T-helper 1 cell treated with Interleukin-12 subunit alpha and Interleukin-12 subunit beta and Interleukin-4 antibody, amounts not matched to agents 30 ng/mL and 1 ng/mL, for 36 hours (primary cell): ENCODE results near the gene CRYGN. TPM values are rescaled to one million over a fixed set of nuclear protein-coding genes. Genes with fewer than 3 reads are reported as not detected.

Experiments used
- intact Hi-C: fragments of 100-400 bp; cut with micrococcal nuclease; formaldehyde crosslinking; loops from one replicate; pipeline ENCODE4 v1.15.1; 2024
- total RNA-seq: library from RNA; stranded (reverse); gene quantifications from 2 replicates; pipeline ENCODE4 v1.2.3, GENCODE V29; 2022

Gene CRYGN
- total RNA-seq, result not detected in 2 replicates

GRCh38 chr7:151439855-151440798 lies at the start of gene CRYGN:
TSS of gene CRYGN (minus strand) at chr7:151440141. CDS start at chr7:151439917, 224 bp downstream.
- intact Hi-C loops, result no loop called here

- intact Hi-C loops, result no loop called here
Observed at GRCh38 chr7:151489498-151489897, 49.6 kb upstream of the CRYGN start.

GRCh38 chr7:151488096-151488495 lies 48.2 kb upstream of the CRYGN start:
- intact Hi-C loops, result no loop called here

GRCh38 chr7:151487228-151487627 lies 47.3 kb upstream of the CRYGN start:
- intact Hi-C loops, result no loop called here

GRCh38 chr7:151486074-151486473 lies 46.1 kb upstream of the CRYGN start:
- intact Hi-C loops, result no loop called here

GRCh38 chr7:151484971-151485707 lies 45.2 kb upstream of the CRYGN start:
- intact Hi-C loops, result no loop called here

GRCh38 chr7:151483711-151483983 lies 43.7 kb upstream of the CRYGN start:
- intact Hi-C loops, result no loop called here

GRCh38 chr7:151482883-151483710 lies 43.2 kb upstream of the CRYGN start:
- intact Hi-C loops, result no loop called here

GRCh38 chr7:151481650-151482505 lies 41.9 kb upstream of the CRYGN start:
- intact Hi-C loops, result no loop called here

- intact Hi-C loops, result no loop called here
Observed at GRCh38 chr7:151477867-151478266, 37.9 kb upstream of the CRYGN start.

GRCh38 chr7:151472644-151473380 lies 32.9 kb upstream of the CRYGN start:
- intact Hi-C loops, result loop anchor here (5.0 kb wide), 1 partner anchor 159 kb away; no protein-coding TSS in a partner anchor

GRCh38 chr7:151470711-151471110 lies 30.8 kb upstream of the CRYGN start:
- intact Hi-C loops, result loop anchor here (2.0 to 5.0 kb wide), 2 partner anchors 48 to 162 kb away; partner anchors contain the start of gene RHEB

GRCh38 chr7:151469281-151469680 lies 29.3 kb upstream of the CRYGN start:
- intact Hi-C loops, result no loop called here

GRCh38 chr7:151468217-151469018 lies 28.5 kb upstream of the CRYGN start:
- intact Hi-C loops, result no loop called here

GRCh38 chr7:151465169-151465568 lies 25.2 kb upstream of the CRYGN start:
- intact Hi-C loops, result no loop called here

- intact Hi-C loops, result no loop called here
Observed at GRCh38 chr7:151462306-151462779, 22.4 kb upstream of the CRYGN start.

GRCh38 chr7:151461942-151462230 lies 21.9 kb upstream of the CRYGN start:
- intact Hi-C loops, result no loop called here

GRCh38 chr7:151461096-151461941 lies 21.4 kb upstream of the CRYGN start:
- intact Hi-C loops, result no loop called here
